NCI-H510A (cell line): ENCODE results near the gene IQSEC2.
A peak's percentile ranks its signal among the peaks of the same experiment; 100 is the strongest.

Experiments used
- DNase-seq: peaks from one replicate; lab custom pipeline; 2025; lab: John Stamatoyannopoulos, UW

IQSEC2 gene

GRCh38 chrX:53305219-53305995, 24.0 kb upstream of the IQSEC2 start:
- no peak for DNase-seq

- DNase-seq, result no peak
These were observed 21.8 kb upstream of the IQSEC2 start for GRCh38 chrX:53303195-53303594.

- DNase-seq, result no peak
These were observed 18.8 kb upstream of the IQSEC2 start for GRCh38 chrX:53300157-53300556.

GRCh38 chrX:53294024-53294648, 12.8 kb upstream of the IQSEC2 start:
- no peak for DNase-seq

GRCh38 chrX:53291596-53291995, 10.2 kb upstream of the IQSEC2 start:
- no peak for DNase-seq

- DNase-seq, result no peak
These were observed 9.2 kb upstream of the IQSEC2 start for GRCh38 chrX:53290441-53291041.

GRCh38 chrX:53288189-53288588, 6.8 kb upstream of the IQSEC2 start:
- no peak for DNase-seq

- no peak for DNase-seq
These were observed 6.2 kb upstream of the IQSEC2 start for GRCh38 chrX:53287493-53288138.

- DNase-seq, result no peak
These were observed 4.8 kb upstream of the IQSEC2 start for GRCh38 chrX:53286171-53286570.

- no peak for DNase-seq
These were observed 4.2 kb upstream of the IQSEC2 start for GRCh38 chrX:53285591-53285990.

- DNase-seq, result peak; percentile 6
These were observed 3.5 kb upstream of the IQSEC2 start for GRCh38 chrX:53284684-53285447.

GRCh38 chrX:53283567-53283966, 2.2 kb upstream of the IQSEC2 start:
- no peak for DNase-seq

GRCh38 chrX:53283099-53283498, 1.7 kb upstream of the IQSEC2 start:
- DNase-seq, result no peak

- no peak for DNase-seq
These were observed 745 bp upstream of the IQSEC2 start for GRCh38 chrX:53281963-53282695.

GRCh38 chrX:53280331-53281320, 758 bp downstream of the IQSEC2 start:
- no peak for DNase-seq

GRCh38 chrX:53279296-53280237, 1.8 kb downstream of the IQSEC2 start:
- no peak for DNase-seq

GRCh38 chrX:53272808-53273337, 8.5 kb downstream of the IQSEC2 start:
- DNase-seq, result no peak

- DNase-seq, result no peak
These were observed 11.8 kb downstream of the IQSEC2 start for GRCh38 chrX:53269536-53270107.
